Suprapubic skin (tissue), 4 donors: Measurements from ENCODE around the gene SAMD4B.

Experiments
- CTCF ChIP-seq, 2 donors: fragments of 200-600 bp in 1 of 2; fragments of 450-650 bp in 1 of 2; sonication (generic) in 1 of 2; IDR thresholded peaks; one replicate each; pipeline ENCODE4 v1.5.1; 2016 to 2019; ENCODE audit warnings: antibody characterized with exemption in 2 of 2, mild to moderate bottlenecking in 1 of 2, moderate library complexity in 1 of 2
- POLR2A ChIP-seq, 2 donors: fragments of 450-650 bp; IDR thresholded peaks; one replicate each; pipeline ENCODE4 v1.6.1; 2017; ENCODE audit warnings: antibody characterized with exemption in 2 of 2, mild to moderate bottlenecking in 2 of 2, moderate library complexity in 2 of 2
- POLR2AphosphoS5 ChIP-seq, 3 donors: sonication (generic); formaldehyde crosslinking; IDR thresholded peaks; one replicate each; pipeline ENCODE4 v1.6.1; 2017; ENCODE audit warnings: antibody characterized with exemption in 3 of 3

DNA sequence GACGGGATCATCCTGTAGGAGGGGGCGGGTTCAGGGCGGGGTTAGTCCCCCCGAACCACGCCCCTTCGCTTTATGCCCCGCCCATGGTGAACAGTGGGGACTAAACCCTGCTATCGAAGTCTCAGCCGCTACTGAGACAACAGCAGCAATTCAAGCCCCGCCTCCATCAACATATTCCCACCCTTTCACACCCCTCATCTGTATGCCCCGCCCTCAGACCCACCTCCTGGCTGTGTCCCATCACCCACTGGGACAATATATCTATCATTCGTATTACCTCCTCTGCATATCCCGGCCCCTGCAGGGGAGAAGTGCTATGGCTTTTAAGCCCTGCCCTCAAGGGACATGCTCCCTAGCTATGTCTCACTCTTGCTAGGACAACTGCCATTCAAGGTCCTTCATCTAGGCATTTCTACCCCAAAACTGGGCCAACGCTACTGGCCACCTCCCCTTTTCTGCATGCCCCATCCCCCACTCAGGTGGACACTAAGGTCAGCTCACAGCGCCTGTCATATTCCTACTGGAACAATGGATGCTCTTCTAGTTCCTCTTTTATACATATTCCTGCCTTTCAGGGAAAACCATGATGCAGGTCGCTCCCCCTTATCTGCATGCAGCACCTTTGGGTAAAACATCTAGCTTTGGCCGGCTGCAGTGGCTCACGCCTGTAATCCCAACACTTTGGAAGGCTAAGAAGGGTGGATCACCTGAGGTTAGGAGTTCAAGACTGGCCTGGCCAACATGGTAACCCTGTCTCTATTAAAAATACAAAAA is 33.5 kb upstream of the SAMD4B start:
- TF ChIP-seq CTCF (IDR thresholded peaks at IDR 0.05) (no peak), POLR2AphosphoS5 (IDR thresholded peaks at IDR 0.05) (no peak), POLR2A (IDR thresholded peaks at IDR 0.05) (no peak)
